WTC11 (cell line): Measurements from ENCODE around the gene HSD3B7. TPM values are rescaled to one million over a fixed set of nuclear protein-coding genes. Genes with fewer than 3 reads are reported as not detected.
A peak's percentile ranks its signal among the peaks of the same experiment; 100 is the strongest.

Source experiments
- ATAC-seq: fragments of 200-7000 bp; cut with Tn5 transposase; 2 replicates; pipeline ENCODE4 v1.10.0; 2021; ENCODE audit warnings: mild to moderate bottlenecking, moderate library complexity
- CTCF ChIA-PET: fragments of 300-600 bp; sonication (Branson Sonifier 250); formaldehyde crosslinking; loops from one replicate; lab custom pipeline; 2021; ENCODE audit warnings: antibody characterized with exemption; lab: Charles Lee
- POLR2A ChIA-PET: fragments of 350-600 bp; sonication (Branson Sonifier 250); formaldehyde crosslinking; loops from one replicate; lab custom pipeline; 2021; ENCODE audit warnings: antibody characterized with exemption; lab: Charles Lee
- DNase-seq: peaks from one replicate; pipeline ENCODE4 v3.0.0; 2021; ENCODE audit warnings: low spot score
- H3K27ac Mint-ChIP-seq: 2 replicates; pipeline ENCODE4 v1.8.0; 2021; ENCODE audit warnings: mixed read lengths
- H3K27me3 Mint-ChIP-seq: 2 replicates; pipeline ENCODE4 v1.8.0; 2021; ENCODE audit warnings: low read depth, mild to moderate bottlenecking, moderate library complexity, mixed read lengths
- H3K36me3 Mint-ChIP-seq: 2 replicates; pipeline ENCODE4 v1.8.0; 2021; ENCODE audit warnings: mixed read lengths
- H3K4me1 Mint-ChIP-seq: 2 replicates; pipeline ENCODE4 v1.8.0; 2022; ENCODE audit warnings: mixed read lengths
- H3K4me3 Mint-ChIP-seq: 2 replicates; pipeline ENCODE4 v1.8.0; 2021; ENCODE audit warnings: mild to moderate bottlenecking, moderate library complexity, mixed read lengths
- H3K9me3 Mint-ChIP-seq: 2 replicates; pipeline ENCODE4 v1.8.0; 2021; ENCODE audit warnings: mixed read lengths
- ARID4B ChIP-seq: sonication (generic); formaldehyde crosslinking; IDR thresholded peaks from 2 replicates; pipeline ENCODE4 v1.8.0; 2023; ENCODE audit warnings: missing genetic modification reagents, mild to moderate bottlenecking, borderline replicate concordance
- EMX1 ChIP-seq: fragments of 250-450 bp; sonication (Bioruptor Pico); IDR thresholded peaks from 2 replicates; pipeline ENCODE4 v1.8.0; 2021; ENCODE audit warnings: mild to moderate bottlenecking
- SMAD3 ChIP-seq: sonication (generic); formaldehyde crosslinking; IDR thresholded peaks from 2 replicates; pipeline ENCODE4 v1.8.0; 2022; ENCODE audit warnings: missing genetic modification reagents, mild to moderate bottlenecking, borderline replicate concordance
- SOX15 ChIP-seq: fragments of 250-450 bp; sonication (Bioruptor Pico); IDR thresholded peaks from 2 replicates; pipeline ENCODE4 v1.9.0; 2021; ENCODE audit warnings: mild to moderate bottlenecking
- STAT6 ChIP-seq: sonication (generic); formaldehyde crosslinking; conservative IDR thresholded peaks from 2 replicates; pipeline ENCODE4 v1.8.1; 2023; ENCODE audit warnings: mild to moderate bottlenecking, low read depth, missing genetic modification reagents, moderate library complexity
- USF2 ChIP-seq: sonication (generic); formaldehyde crosslinking; IDR thresholded peaks from 2 replicates; pipeline ENCODE4 v1.8.1; 2023; ENCODE audit warnings: mild to moderate bottlenecking, missing genetic modification reagents, moderate library complexity
- ZBTB43 ChIP-seq: sonication (generic); formaldehyde crosslinking; IDR thresholded peaks from 2 replicates; pipeline ENCODE4 v1.8.1; 2023; ENCODE audit warnings: mild to moderate bottlenecking, missing genetic modification reagents
- ZNF263 ChIP-seq: sonication (generic); formaldehyde crosslinking; IDR thresholded peaks from 2 replicates; pipeline ENCODE4 v1.8.1; 2022; ENCODE audit warnings: low read depth, mild to moderate bottlenecking, moderate library complexity, missing genetic modification reagents
- ZNF281 ChIP-seq: sonication (generic); formaldehyde crosslinking; IDR thresholded peaks from 2 replicates; pipeline ENCODE4 v1.8.0; 2023; ENCODE audit warnings: mild to moderate bottlenecking, missing genetic modification reagents
- total RNA-seq: library from RNA; stranded (reverse); gene quantifications from 3 replicates; pipeline ENCODE4 v1.2.3, GENCODE V29; 2021

Gene HSD3B7
- total RNA-seq, 1 experiment from 2014 or later: 4.5 TPM

- no peak for TF ChIP-seq ARID4B (CRISPR knock-in tag)
These were observed 20.3 kb upstream of the HSD3B7 start (continued) for GRCh38 chr16:30964574-30965226.

- Mint-ChIP-seq H3K4me1 (no peaks in the 10 kb centered on the region), H3K27ac (no peak overlapping the region), H3K36me3 (peaks cover 66% of the 10 kb centered on the region), H3K27me3 (no peaks in the 10 kb centered on the region), H3K9me3 (no peaks in the 10 kb centered on the region), H3K4me3 (no peak overlapping the region)
- ChIA-PET POLR2A (no interaction called here), CTCF (interaction anchor here (0.6 to 1.7 kb wide), 3 partner anchors 12 to 130 kb away, joined by 5 to 9 read pairs (median 6); no protein-coding TSS in a partner anchor)
- ATAC-seq (peak; percentile 41; the same call in 1 of the 2 replicates), DNase-seq (no peak)
- TF ChIP-seq EMX1 (CRISPR knock-in tag): no peak
- no peak for TF ChIP-seq ZNF263 (CRISPR knock-in tag)
- TF ChIP-seq STAT6 (CRISPR knock-in tag): no peak
- no peak for TF ChIP-seq ZNF281 (CRISPR knock-in tag)
- TF ChIP-seq ARID4B (CRISPR knock-in tag): no peak
- TF ChIP-seq SMAD3 (CRISPR knock-in tag): no peak
- TF ChIP-seq SOX15 (CRISPR knock-in tag): no peak
- TF ChIP-seq ZBTB43 (CRISPR knock-in tag): no peak
- TF ChIP-seq USF2 (CRISPR knock-in tag): no peak
These were observed 19.6 kb upstream of the HSD3B7 start for GRCh38 chr16:30965436-30965835.
